Measurements from ENCODE around the gene TPK1.
A peak's percentile ranks its signal among the peaks of the same experiment; 100 is the strongest.

Gene TPK1

DNA sequence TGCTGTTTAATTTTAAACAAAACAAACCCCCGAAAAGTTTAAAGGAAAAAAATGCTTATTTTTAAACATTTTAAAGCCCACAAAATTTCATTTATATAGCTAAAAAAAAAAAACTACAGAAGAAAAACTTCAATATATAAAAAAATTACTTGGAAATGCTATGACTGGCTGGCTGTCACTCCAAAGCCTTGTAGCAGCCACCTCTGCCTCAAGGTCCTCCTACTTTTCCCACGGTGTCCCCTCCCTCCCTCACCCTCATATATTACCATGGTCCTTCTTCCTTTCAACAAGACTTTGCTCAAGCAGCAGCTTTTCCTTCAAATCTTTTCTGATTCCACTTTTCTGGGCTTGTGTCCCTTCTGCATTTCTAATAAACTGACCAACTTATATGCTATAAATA is 122.0 kb downstream of the TPK1 start:
- DNase-seq = no peak

DNA sequence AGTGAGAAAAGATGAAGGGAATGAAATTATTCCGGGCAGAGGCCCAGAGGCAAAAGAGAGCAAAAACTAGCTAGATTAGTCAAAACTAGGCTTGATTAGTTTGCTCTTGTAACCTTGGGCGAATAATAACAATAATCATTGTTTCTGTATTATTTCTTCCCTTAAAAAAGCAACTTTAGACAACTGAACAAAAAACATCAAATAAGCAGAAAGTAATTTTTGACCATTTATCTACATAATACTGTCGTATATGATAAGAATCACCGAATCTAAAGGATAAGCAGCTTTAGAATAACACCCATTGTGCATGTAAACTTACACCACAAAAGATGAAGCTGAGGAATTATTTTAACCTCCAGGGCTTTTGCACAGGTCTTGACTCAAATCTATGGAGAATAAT is 125.1 kb downstream of the TPK1 start:
- DNase-seq = no peak

DNA sequence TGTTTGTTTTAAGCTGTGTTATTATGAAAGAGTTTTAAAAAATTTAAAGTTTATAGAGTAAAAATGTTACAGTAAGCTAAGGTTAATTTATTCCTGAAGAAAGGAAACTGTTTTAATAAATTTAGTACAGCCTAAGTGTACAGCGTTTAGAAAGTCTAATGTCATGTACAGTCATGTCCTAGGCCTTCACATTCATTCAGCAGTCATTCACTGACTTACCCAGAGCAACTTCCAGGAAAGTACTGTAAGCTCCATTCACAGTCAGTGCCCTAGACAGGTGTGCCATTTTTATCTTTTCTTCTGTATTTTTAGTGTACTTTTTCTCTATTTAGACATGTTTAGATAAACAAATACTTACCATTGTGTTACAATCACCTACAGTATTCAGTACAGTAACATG is 126.8 kb downstream of the TPK1 start:
- DNase-seq = no peak

DNA sequence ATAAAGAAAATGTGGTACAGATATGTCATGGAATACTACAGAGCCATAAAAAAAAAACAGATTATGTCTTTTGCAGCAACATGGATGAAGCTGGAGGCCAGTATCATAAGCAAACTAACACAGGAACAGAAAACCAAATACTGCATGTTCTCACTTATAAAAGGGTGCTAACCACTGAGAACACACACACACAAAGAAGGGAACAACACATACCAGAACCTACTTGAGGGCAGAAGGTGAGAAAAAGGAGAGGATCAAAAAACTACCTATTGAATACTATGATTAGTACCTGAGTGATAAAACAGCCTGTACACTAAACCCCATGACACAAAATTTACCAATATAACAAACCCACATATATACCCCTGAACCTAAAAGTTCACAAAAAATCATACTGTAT is 144.6 kb downstream of the TPK1 start:
- no peak for DNase-seq

DNA sequence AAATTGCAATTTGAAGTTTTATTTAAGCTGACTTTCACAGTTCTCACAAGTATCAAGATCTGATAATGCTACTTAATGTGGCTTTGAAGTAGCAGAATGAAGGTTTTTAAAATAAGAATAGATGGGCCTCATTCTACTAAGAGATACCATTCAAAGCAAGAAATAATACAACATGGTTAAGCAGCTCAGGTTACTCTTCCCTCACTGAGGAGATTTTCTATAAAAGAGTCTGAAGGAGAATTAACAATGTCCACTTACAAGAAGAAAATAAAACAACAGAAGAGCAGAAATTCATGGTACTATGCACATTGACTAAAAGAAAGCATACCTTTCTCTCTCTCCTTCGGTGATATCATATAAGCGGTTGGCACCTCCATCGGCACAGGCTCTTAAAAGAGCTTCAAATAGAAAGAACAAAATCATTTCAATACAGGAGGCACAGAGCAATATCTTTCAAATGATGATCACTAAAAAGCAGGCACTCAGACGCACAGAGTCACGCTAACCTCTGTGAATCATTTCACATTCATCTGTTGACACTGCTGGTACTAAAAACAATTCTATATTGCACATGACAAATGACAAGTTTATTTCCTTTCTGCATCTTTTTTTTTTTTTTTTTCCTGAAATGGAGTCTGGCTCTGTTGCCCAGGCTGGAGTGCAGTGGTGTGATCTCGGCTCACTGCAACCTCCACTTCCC is 153.1 kb downstream of the TPK1 start:
- DNase-seq = no peak

DNA sequence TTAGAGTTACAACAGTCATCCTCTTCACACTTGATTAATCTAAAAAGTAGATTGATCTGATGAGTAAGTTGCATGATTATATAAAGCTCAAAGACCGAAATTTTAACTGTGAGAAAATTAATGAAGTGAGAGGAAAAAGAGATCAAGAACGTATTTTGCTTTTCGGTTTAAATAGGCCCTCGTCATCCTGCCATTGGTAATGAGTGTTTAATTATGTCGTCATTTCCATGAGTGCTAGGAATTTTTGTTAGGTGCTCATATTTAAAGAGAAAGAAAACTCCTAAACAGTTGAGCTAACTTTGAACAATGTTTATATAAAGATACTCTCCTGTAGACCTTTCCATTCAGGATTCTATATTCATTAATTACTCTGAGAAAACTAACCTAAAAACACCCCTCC is 159.4 kb downstream of the TPK1 start:
- no peak for DNase-seq

DNA sequence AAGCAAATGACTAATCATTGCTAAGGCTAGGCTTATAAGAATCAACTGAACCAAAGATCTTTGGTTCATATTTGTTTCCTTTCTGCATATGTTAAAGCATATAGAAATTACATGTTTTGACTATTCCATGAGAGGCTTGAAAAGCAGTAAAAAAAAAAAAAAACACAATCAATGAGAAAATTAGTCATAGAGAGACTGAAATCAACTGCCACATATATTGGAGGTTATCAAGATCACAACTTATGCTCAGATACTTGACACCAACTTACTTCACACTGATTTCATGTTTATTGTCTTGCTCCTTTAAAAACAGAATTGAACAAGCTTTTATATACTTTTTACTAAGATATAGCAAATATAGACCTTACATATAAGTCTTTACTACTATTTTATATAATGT is 161.3 kb downstream of the TPK1 start:
- DNase-seq = no peak

DNA sequence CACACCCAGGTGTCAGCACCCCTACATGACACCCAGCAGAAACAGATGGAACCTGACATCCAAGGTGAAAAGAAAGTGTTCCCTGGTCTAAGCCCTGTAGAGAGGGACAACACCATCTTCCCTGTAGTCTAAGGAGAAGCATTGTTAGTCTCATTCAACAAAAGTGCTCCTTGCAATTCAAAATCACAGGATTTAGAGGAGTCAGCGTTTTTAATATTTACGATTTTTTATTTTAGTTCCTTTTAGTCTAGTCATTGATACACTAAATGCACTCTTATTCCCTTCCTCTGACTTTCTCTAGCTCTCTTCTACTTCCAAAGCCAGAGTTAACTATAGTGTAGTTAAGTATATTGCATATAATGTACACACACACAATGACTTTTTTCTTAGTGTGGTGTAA is 163.0 kb downstream of the TPK1 start:
- no peak for DNase-seq

DNA sequence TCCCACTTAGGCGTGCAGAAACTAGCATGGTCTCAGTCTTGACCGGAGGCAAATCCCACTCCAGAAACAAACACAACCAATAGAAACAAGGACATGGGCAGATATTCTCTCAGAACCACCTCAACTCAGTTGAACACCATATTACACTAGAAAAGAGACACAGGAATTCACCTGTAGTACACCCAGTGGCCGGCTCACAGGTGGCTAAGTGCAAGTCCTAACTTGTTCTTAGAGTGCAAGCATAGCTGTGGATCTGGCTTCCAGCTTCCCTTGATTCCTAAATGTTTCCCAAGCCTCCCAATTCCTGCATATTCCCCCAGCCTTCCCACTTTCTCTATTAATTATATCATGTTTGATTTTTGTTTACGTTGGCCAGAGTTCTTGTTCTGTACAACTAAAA is 164.4 kb downstream of the TPK1 start:
- DNase-seq = no peak

DNA sequence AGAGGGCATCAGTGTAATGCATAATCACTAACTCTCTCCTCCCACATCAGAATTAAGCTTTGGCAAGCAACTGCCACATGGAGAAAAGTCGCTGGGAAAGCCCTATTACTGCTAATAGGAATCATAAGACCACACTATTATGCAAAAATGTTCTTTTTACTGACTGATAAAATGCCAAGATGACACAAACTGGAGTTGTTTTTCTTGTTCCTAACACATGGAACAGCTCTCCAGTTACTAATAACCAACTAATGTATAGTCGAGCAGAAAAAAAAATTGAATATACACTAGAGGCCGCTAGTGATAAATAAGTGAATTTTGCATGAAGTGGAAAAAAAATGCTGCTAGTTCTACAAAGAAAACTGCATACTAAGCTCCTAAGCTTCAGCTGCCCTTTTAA is 165.6 kb downstream of the TPK1 start:
- peak; percentile 60 for DNase-seq

DNA sequence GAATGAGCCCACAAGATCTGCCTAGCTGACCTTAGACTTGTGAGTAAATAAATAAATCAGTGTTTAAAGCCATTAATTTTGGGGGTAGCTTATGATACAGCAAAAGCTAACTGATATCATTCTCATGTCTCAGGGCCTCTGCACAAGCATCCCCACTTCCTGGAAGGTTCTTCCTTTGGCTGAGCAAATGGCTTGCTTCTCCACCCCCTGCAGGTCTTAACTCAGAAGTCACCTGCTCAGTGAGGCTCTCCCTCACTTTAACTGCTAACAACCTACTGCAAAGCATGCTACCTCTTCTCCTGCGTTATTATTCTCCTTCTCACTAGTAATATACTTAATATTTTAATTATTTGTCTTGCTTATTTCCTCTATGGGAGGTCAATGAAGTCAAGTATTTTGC is 167.3 kb downstream of the TPK1 start:
- DNase-seq = no peak

DNA sequence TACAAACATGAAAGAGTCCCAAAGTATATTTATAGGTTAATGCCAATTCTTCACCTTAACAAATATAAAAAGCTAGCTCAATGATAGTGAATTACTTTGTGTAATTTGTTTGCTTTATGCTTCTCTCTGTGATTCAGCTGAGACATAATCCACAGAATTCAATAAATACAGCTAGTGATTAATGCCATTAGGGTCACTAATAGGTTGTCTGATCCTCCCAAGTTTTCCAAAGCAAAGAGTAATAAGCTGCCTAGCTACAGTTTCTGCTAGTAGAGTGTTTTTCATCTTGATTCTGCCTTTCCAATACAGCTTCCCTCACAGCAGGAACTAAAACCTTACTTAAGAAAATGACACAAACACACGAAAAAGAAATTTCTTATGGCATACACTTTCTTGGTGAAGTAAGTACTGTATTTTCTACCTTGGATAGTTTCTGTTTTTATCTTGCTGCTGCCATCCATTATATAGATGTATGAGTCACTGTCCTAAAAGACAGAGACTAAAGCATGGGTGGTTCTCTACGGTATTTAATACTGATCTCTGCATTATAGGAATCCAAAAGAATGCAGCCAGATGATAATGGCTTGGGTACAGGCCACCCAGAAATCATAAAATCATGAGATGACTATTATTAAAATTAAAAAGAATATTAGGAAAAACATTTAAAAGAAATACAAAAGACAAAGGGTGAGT is 170.0 kb downstream of the TPK1 start:
- DNase-seq = no peak

DNA sequence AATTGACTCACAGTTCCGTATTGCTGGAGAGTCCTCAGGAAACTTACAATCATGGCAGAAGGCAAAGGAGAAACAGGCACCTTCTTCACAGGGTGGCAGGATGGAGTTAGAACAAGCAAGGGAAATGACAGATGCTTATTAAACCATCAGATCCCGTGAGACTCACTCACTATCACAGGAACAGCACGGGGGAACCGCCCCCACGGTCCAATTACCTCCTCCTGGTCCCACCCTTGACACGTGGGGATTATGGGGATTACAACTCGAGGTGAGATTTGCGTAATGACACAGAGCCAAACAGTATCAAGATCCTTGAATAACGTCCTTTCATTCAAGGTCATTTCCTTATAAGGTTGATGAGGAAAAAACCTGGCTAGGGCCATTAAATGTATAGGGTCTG is 176.6 kb downstream of the TPK1 start:
- no peak for DNase-seq

DNA sequence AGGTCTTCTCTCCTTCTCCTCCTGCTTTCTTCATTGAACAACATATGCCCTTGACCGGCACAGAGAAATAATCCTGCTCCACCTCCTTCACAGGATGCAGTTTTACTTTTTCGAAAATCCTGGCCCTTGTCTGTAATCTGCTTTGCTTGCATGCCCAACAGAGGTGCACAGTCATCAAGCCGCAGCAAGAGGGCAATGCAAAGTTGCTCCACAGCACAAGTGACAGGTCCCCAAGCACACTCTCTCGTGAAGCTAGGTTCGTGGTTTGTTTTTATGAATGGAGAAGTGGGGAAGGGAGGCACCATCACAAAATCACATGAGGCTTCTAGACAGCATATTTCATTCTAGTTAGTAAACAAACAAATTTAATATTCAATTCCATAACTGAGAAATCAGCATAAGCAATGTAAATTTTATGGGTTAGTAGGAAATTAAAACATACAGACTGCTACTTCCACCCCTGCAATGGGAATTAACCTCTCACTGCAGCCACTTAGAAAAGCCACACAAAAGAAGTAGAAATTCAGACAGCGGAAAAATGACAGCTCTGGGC is 178.8 kb downstream of the TPK1 start:
- DNase-seq = no peak

DNA sequence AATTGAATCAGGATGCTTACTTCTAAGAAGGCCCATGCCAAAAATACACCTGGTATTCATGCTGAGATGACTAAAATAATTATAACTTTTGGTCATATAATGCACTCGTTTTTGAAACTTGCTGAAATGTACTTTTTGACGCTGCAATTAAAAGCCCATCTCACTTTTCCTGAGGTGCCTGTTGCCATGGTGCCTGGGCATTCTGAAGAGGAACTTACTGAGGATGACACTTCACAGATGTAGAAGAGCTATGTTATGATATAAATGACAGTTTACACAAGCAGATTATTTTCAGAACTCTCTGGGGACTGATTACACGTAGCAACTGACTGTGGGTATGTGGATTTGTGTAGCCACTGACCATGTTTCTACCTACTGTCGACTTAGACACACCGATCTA is 182.4 kb downstream of the TPK1 start:
- DNase-seq = no peak

DNA sequence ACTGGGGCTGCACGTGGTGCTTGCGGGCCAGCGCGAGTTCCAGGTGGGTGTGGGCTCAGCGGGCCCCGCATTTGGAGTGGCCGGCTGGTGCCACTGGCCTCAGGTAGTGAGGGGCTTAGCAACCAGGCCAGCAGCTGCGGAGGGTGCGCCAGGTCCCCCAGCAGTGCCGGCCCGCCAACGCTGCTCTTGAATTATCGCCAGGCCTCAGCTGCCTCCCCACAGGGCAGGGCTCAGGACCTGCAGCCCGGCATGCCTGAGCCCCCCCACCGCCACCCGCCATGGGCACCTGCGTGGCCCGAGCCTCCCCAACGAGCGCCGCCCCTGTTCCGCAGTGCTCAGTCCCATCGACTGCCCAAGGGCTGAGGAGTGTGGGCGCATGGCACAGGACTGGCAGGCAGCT is 185.4 kb downstream of the TPK1 start:
- DNase-seq = no peak

DNA sequence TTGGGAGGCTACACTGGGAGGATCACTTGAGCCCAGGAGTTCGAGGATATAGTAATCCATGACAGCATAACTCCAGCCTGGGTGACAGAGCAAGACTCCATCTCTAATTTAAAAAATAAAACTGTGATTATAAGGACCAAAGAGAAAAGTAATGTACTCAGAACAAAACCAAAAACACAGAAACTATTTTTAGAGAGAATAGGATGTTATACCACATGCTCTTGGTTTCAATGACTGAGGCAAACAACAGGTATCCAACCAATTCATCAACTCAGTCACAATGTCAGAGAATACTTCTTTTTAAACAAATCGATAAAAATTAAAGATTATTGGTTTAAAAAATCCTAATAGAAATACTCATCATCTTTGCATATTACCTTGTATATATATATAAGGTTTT is 186.7 kb downstream of the TPK1 start:
- no peak for DNase-seq

DNA sequence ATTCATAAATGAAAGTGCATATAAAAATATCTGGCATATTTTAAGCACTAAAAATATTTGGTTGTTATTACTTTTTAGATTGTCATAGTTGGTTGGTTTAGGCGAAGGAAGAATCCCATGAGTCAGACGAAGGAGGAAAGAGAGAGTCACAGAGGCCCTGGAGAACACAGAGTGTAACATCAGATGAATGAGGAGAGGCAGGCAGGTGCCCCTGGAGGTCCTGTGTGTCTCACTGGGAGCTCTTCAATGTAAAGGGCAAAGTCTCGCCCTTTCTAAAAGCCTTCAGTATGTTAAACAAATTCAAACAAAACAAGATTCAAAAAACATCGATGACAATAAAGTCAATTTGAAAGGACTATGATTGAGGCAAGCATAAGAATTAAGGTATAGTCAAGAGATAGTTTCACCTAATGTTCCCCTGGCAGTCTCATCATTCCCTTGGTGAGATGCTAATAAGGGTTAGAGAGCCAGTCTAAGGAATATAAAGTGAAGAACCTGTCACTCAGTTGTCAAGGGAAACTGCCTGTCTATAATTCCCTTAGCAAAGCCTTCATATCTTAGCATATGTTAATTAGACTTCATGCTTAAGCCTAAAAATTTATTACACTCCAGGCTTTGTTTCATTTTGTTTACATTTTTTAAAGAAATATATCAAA is 194.3 kb downstream of the TPK1 start:
- no peak for DNase-seq

DNA sequence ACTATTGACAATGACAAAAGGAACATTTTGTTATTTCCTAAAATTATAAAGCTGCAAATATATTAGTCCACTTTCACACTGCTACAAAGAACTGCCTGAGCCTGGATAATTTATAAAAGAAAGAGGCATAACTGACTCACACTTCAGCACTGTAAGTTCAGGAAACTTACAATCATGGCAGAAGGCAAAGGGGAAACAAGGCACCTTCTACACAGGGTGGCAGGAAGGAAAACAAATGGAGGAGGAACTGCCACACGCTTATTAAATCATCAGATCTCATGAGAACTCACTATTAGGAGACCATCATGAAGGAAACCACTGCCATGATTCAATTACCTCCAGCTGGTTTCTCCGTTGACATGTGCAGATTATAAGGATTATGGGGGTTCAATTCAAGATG is 203.1 kb downstream of the TPK1 start:
- DNase-seq = no peak

DNA sequence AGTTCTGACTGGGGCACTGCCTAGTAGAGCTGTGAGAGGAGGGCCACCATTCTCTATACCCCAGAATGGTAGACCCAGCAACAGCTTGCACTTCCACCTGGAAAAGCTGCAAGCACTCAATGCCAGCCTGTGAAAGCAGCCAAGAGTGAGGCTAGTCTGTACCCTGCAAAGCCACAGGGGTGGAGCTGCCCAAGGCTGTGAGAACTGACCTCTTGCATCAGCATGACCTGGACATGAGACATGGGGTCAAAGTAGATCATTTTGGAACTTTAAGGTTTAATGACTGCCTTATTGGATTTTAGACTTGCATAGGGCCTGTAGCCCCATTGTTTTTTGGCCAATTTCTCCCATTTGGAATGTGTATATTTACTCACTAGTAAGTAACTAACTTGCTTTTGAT is 206.3 kb downstream of the TPK1 start:
- no peak for DNase-seq

DNA sequence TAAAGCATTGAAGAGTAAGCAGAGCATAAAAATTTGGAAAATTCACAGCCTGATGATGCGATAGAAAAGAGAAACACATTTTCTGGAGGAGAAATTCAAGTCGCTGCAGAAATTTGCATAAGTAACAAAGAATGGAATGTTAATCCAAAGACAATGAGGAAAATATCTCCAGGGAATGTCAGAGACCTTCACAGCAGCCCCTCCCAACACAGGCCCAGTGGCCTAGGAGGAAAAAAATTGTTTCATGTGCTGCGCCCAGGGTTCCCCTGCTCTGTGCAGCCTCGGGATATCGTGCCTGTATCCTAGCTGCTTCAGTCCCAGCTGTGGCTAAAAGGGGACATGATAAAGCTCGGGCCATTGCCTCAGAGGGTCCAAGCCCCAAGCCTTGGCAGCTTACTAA is 206.8 kb downstream of the TPK1 start:
- DNase-seq = no peak

DNA sequence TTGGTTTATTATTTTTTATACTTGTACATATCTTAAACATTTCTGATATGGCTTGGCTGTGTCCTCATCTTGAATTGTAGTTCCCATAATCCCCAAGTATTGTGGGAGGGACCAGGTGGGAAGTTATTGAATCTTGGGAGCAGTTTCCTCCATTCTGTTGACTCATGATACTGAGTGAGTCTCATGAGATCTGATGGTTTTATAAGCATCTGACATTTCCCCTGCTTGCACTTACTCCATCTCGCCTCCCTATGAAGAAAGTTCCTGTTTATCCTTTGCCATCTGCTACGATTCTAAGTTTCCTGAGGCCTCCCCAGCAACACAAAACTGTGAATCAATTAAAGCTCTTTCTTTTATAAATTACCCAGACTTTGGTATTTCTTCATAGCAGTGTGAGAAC is 207.7 kb downstream of the TPK1 start:
- DNase-seq = no peak

DNA sequence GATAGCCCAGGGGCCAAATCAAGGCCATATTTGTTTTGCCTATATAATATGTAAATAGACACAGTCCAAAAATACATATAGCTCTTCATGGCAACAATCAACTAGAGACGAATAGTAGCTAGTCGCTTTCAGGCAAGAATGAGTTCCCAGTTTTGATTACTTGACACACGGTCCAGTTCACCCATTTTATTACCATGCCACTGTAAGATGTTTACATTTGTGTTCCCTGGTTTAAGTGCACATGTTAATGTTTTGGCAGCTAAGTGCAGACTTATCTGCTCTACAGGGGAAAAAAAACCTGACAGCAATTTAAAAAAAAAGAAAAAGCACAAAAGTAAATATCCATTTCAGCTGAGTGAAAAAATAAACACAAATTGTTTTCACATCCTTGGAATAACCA is 213.1 kb downstream of the TPK1 start:
- DNase-seq = no peak

DNA sequence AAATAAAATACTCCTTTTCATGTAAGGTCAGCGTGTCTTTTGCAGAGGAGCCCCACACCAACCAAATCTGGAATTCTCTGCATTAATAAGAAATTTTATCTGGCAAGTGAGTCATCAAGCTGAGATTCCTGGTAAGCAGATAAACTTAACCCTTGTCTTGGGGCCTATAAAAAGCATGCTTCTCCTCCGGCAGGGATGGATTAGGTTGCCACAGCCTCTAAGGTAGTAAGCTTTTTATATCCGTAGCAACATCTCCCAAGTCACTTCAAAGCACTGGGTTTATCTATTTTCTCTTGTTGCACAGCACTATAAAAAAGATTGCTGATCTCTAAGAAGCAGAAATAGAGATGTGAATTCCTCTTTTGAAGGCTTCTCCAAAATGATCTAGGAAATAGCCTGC is 229.6 kb downstream of the TPK1 start:
- no peak for DNase-seq

Measured in eye (tissue), 1 donor.